IMR-90 (cell line): Measurements from ENCODE around the gene RADX.

ENCODE experiments used
- CEBPB ChIP-seq: IDR thresholded peaks from 2 replicates; pipeline ENCODE4 v1.6.1; 2012; ENCODE audit warnings: low read depth, low read length, improper control_type of control experiment
- CHD1 ChIP-seq: IDR thresholded peaks from 2 replicates; pipeline ENCODE4 v1.6.1; 2012; ENCODE audit warnings: low read depth, low read length, improper control_type of control experiment
- MAZ ChIP-seq: IDR thresholded peaks from 2 replicates; pipeline ENCODE4 v1.6.1; 2012; ENCODE audit warnings: low read depth, mild to moderate bottlenecking, low read length, improper control_type of control experiment, moderate library complexity, borderline replicate concordance
- MXI1 ChIP-seq: IDR thresholded peaks from 2 replicates; pipeline ENCODE4 v1.6.1; 2012; ENCODE audit warnings: low read depth, mild to moderate bottlenecking, low read length, moderate library complexity, borderline replicate concordance
- POLR2A ChIP-seq: IDR thresholded peaks from 2 replicates; pipeline ENCODE4 v1.6.1; 2012; ENCODE audit warnings: mild to moderate bottlenecking, low read depth, low read length
- RAD21 ChIP-seq: IDR thresholded peaks from 2 replicates; pipeline ENCODE4 v1.6.1; 2012; ENCODE audit warnings: low read length, improper control_type of control experiment
- RCOR1 ChIP-seq: IDR thresholded peaks from 2 replicates; pipeline ENCODE4 v1.6.1; 2012; ENCODE audit warnings: mild to moderate bottlenecking, low read length, improper control_type of control experiment; ENCODE audit not compliant: insufficient replicate concordance
- SMC3 ChIP-seq: fragments of 150-350 bp; IDR thresholded peaks from 2 replicates; pipeline ENCODE4 v1.6.1; 2016; ENCODE audit warnings: low read depth, mild to moderate bottlenecking, antibody characterized with exemption, low read length, moderate library complexity
- TF ChIP-seq, protein P1 (sequence below): conservative IDR thresholded peaks from 2 replicates; pipeline ENCODE4 v1.5.1; 2012; ENCODE audit warnings: mild to moderate bottlenecking, low read depth, low read length, improper control_type of control experiment
- TF ChIP-seq, protein P2 (sequence below): fragments of 150-350 bp; IDR thresholded peaks from 2 replicates; pipeline ENCODE4 v1.6.1; 2016; ENCODE audit warnings: low read depth, mild to moderate bottlenecking, low read length, moderate library complexity, borderline replicate concordance
- TF ChIP-seq, protein P3 (sequence below): fragments of 150-350 bp; IDR thresholded peaks from 2 replicates; pipeline ENCODE4 v1.6.1; 2017; ENCODE audit warnings: mild to moderate bottlenecking, antibody characterized with exemption, low read length, low read depth

GRCh38 chrX:106718709-106719108 is 106.9 kb downstream of the RADX start:
- TF ChIP-seq, protein P1, sequence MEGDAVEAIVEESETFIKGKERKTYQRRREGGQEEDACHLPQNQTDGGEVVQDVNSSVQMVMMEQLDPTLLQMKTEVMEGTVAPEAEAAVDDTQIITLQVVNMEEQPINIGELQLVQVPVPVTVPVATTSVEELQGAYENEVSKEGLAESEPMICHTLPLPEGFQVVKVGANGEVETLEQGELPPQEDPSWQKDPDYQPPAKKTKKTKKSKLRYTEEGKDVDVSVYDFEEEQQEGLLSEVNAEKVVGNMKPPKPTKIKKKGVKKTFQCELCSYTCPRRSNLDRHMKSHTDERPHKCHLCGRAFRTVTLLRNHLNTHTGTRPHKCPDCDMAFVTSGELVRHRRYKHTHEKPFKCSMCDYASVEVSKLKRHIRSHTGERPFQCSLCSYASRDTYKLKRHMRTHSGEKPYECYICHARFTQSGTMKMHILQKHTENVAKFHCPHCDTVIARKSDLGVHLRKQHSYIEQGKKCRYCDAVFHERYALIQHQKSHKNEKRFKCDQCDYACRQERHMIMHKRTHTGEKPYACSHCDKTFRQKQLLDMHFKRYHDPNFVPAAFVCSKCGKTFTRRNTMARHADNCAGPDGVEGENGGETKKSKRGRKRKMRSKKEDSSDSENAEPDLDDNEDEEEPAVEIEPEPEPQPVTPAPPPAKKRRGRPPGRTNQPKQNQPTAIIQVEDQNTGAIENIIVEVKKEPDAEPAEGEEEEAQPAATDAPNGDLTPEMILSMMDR: no peak
- TF ChIP-seq POLR2A (no peak), RCOR1 (no peak), CHD1 (no peak), SMC3 (no peak), RAD21 (no peak), MAZ (no peak), MXI1 (no peak), CEBPB (no peak)
- TF ChIP-seq, protein P2, sequence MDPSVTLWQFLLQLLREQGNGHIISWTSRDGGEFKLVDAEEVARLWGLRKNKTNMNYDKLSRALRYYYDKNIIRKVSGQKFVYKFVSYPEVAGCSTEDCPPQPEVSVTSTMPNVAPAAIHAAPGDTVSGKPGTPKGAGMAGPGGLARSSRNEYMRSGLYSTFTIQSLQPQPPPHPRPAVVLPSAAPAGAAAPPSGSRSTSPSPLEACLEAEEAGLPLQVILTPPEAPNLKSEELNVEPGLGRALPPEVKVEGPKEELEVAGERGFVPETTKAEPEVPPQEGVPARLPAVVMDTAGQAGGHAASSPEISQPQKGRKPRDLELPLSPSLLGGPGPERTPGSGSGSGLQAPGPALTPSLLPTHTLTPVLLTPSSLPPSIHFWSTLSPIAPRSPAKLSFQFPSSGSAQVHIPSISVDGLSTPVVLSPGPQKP: no peak
- TF ChIP-seq, protein P3, sequence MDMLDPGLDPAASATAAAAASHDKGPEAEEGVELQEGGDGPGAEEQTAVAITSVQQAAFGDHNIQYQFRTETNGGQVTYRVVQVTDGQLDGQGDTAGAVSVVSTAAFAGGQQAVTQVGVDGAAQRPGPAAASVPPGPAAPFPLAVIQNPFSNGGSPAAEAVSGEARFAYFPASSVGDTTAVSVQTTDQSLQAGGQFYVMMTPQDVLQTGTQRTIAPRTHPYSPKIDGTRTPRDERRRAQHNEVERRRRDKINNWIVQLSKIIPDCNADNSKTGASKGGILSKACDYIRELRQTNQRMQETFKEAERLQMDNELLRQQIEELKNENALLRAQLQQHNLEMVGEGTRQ: no peak
